ENCODE measurements around the gene CDKN2AIPNL. TPM values are rescaled to one million over a fixed set of nuclear protein-coding genes. Genes with fewer than 3 reads are reported as not detected.
"Not testable (repeated sequence)": the region's sequence is repeated elsewhere in the genome, so short reads cannot be mapped to it uniquely, and the experiment has no call there.

CDKN2AIPNL gene
- total RNA-seq, 3 donors from 2014 or later, result 16.2 to 20.8 (median 19.7) TPM

DNA sequence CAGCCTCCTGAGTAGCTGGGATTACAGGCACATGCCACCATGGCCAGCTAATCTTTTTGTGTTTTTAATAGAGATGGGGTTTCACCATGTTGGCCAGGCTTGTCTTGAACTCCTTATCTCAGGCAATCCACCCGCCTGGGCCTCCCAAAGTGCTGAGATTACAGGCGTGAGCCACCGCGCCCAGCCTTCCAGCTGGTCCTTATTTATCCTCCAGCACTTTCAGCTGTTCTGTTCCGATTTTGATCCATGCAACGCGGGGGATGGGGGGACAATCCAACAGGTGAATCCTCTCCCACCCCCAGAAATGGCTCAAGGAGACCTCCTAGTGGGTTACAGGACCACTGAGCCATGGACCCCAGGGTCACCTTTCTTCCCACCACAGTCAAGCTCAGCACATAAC lies 14.7 kb upstream of the CDKN2AIPNL start:
- H3K4me1 ChIP-seq, result no peaks in the 10 kb centered on the region
- no peak overlapping the region for H3K4me3 ChIP-seq
- H3K27me3 ChIP-seq, result no peaks in the 10 kb centered on the region
- H3K9me3 ChIP-seq, result no peaks in the 10 kb centered on the region
- H3K36me3 ChIP-seq, result no peaks in the 10 kb centered on the region
- DNase-seq (ENCODE audit: low spot score in 2 of 2), result no peak
- no peak overlapping the region for H3K27ac ChIP-seq
- intact Hi-C loops (cut with DNase I; ENCODE audit: low total_unique reads), result no loop called here
- TF ChIP-seq POLR2A (IDR thresholded peaks at IDR 0.05), result no peak
- TF ChIP-seq POLR2AphosphoS5 (IDR thresholded peaks at IDR 0.05), result no peak
- TF ChIP-seq, protein P1, sequence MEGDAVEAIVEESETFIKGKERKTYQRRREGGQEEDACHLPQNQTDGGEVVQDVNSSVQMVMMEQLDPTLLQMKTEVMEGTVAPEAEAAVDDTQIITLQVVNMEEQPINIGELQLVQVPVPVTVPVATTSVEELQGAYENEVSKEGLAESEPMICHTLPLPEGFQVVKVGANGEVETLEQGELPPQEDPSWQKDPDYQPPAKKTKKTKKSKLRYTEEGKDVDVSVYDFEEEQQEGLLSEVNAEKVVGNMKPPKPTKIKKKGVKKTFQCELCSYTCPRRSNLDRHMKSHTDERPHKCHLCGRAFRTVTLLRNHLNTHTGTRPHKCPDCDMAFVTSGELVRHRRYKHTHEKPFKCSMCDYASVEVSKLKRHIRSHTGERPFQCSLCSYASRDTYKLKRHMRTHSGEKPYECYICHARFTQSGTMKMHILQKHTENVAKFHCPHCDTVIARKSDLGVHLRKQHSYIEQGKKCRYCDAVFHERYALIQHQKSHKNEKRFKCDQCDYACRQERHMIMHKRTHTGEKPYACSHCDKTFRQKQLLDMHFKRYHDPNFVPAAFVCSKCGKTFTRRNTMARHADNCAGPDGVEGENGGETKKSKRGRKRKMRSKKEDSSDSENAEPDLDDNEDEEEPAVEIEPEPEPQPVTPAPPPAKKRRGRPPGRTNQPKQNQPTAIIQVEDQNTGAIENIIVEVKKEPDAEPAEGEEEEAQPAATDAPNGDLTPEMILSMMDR (IDR thresholded peaks at IDR 0.05), result no peak

DNA sequence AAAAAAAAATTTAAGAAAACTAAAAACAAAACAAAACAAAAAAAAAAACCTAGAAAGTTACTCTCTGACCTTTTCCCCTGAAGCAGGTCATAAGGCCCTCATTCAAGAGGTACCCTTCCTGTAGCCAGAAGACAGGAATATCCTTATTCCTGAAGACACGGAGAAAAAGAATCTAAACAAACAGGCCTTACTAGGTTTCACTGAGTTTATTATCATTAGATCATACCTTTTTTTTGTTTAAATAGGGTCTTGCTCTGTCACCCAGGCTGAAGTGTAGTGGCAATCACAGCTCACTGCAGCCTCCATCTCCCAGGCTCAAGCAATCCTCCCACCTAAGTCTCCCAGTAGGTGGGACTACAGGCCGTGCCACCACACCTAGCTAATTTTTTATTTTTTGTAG lies 11.7 kb upstream of the CDKN2AIPNL start:
- Histone ChIP-seq H3K27me3 (no peaks in the 10 kb centered on the region), H3K27ac (no peak overlapping the region), H3K36me3 (no peaks in the 10 kb centered on the region), H3K9me3 (peaks cover 0 to 8% of the 10 kb centered on the region in 2 donors), H3K4me3 (no peak overlapping the region), H3K4me1 (no peaks in the 10 kb centered on the region)
- intact Hi-C loops (cut with DNase I; ENCODE audit: low total_unique reads), result no loop called here
- no peak for DNase-seq (ENCODE audit: low spot score in 2 of 2)
- TF ChIP-seq, protein P1 (IDR thresholded peaks at IDR 0.05), result no peak
- TF ChIP-seq POLR2A (IDR thresholded peaks at IDR 0.05) (no peak), POLR2AphosphoS5 (IDR thresholded peaks at IDR 0.05) (no peak)

DNA sequence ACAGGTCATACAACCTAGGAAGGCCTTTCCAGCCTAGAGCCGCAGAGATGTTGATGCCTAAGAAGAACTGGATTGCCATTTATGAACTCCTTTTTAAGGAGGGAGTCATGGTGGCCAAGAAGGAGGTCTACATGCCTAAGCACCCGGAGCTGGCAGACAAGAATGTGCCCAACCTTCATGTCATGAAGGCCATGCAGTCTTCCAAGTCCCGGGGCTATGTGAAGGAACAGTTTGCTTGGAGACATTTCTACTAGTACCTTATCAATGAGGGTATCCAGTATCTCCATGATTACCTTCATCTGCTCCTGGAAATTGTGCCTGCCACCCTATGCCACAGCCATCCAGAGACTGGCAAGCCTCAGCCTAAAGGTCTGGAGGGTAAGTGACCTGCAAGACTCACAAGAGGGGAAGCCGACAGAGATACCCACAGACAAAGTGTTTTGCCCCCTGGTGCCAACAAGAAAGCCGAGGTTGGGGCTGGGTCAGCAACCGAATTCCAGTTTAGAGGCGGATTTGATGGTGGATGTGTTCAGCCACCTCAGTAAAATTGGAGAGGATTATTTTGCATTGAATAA lies 11.2 kb upstream of the CDKN2AIPNL start:
- no peak overlapping the region for H3K4me3 ChIP-seq
- H3K4me1 ChIP-seq, result no peaks in the 10 kb centered on the region
- intact Hi-C loops (cut with DNase I; ENCODE audit: low total_unique reads), result no loop called here
- H3K27ac ChIP-seq, result no peak overlapping the region
- no peak for DNase-seq (ENCODE audit: low spot score in 2 of 2)
- H3K27me3 ChIP-seq, result no peaks in the 10 kb centered on the region
- TF ChIP-seq POLR2A (IDR thresholded peaks at IDR 0.05) (no peak), POLR2AphosphoS5 (IDR thresholded peaks at IDR 0.05) (no peak)
- TF ChIP-seq, protein P1 (IDR thresholded peaks at IDR 0.05), result no peak
- H3K9me3 ChIP-seq, result peaks cover 0 to 8% of the 10 kb centered on the region in 2 donors
- no peaks in the 10 kb centered on the region for H3K36me3 ChIP-seq

DNA sequence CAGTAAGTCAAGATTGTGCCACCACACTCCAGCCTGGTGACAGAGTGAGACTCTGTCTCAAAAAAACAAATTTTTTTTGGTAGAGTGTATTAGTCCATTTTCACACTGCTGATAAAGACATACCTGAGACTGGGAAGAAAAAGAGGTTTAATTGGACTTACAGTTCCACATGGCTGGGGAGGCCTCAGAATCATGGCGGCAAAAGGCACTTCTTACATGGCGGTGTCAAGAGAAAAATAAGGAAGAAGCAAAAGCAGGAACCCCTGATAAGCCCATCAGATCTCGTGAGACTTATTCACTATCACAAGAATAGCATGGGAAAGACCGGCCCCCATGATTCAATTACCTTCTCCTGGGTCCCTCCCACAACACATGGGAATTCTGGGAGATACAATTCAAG lies 9.4 kb upstream of the CDKN2AIPNL start:
- DNase-seq (ENCODE audit: low spot score in 2 of 2); intact Hi-C loops (cut with DNase I; ENCODE audit: low total_unique reads); H3K36me3 ChIP-seq: not testable (repeated sequence)

DNA sequence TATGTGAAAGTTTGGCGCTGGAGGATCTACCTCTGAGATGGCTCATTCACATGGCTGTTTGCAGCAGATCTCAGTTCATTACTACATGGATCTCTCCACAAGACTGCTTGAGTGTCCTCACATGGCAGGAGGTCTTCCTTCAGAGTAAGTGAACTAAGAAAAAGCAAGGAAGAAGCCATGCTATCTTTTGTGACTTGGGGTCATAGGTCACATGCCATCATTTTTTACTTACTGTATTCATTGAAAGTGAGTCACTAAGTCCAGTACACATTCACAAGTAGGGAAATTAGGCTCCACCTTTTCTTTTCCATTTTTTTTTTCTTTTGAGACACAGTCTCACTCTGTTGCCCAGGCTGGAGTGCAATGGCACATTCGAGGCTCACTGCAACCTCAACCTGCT lies 8.7 kb upstream of the CDKN2AIPNL start:
- intact Hi-C loops (cut with DNase I; ENCODE audit: low total_unique reads), result no loop called here
- DNase-seq (ENCODE audit: low spot score in 2 of 2), result no peak
- Histone ChIP-seq H3K4me3 (no peak overlapping the region), H3K4me1 (no peaks in the 10 kb centered on the region), H3K27me3 (no peaks in the 10 kb centered on the region), H3K27ac (no peak overlapping the region), H3K36me3 (no peaks in the 10 kb centered on the region), H3K9me3 (peaks cover 0 to 8% of the 10 kb centered on the region in 2 donors)
- TF ChIP-seq POLR2AphosphoS5 (IDR thresholded peaks at IDR 0.05) (no peak), POLR2A (IDR thresholded peaks at IDR 0.05) (no peak)
- TF ChIP-seq, protein P1 (IDR thresholded peaks at IDR 0.05), result no peak

More for the DNA sequence above, 9.4 kb upstream of the CDKN2AIPNL start:
- H3K9me3 ChIP-seq, H3K4me1 ChIP-seq, H3K27me3 ChIP-seq, H3K4me3 ChIP-seq, H3K27ac ChIP-seq: not testable (repeated sequence)
